Ishikawa (cell line): Measurements from ENCODE around the gene SIRPB1.

Source experiments
- CEBPB ChIP-seq: IDR thresholded peaks from 2 replicates; pipeline ENCODE4 v1.6.1; 2012
- EGR1 ChIP-seq: IDR thresholded peaks from 2 replicates; pipeline ENCODE4 v1.6.1; 2012
- FOXM1 ChIP-seq: IDR thresholded peaks from 2 replicates; pipeline ENCODE4 v1.6.1; 2012; ENCODE audit warnings: low read depth, borderline replicate concordance
- NFIC ChIP-seq: IDR thresholded peaks from 2 replicates; pipeline ENCODE4 v1.6.1; 2012
- RAD21 ChIP-seq: IDR thresholded peaks from 2 replicates; pipeline ENCODE4 v1.6.1; 2012; ENCODE audit warnings: low read depth
- REST ChIP-seq: IDR thresholded peaks from 2 replicates; pipeline ENCODE4 v1.6.1; 2012; ENCODE audit warnings: low read depth, mild to moderate bottlenecking
- TAF1 ChIP-seq: IDR thresholded peaks from 2 replicates; pipeline ENCODE4 v1.6.1; 2012; ENCODE audit warnings: low read depth, mild to moderate bottlenecking
- TCF12 ChIP-seq: IDR thresholded peaks from 2 replicates; pipeline ENCODE4 v1.6.1; 2012; ENCODE audit warnings: low read depth
- ZBTB7A ChIP-seq: IDR thresholded peaks from 2 replicates; pipeline ENCODE4 v1.6.1; 2012; ENCODE audit warnings: low read depth

DNA sequence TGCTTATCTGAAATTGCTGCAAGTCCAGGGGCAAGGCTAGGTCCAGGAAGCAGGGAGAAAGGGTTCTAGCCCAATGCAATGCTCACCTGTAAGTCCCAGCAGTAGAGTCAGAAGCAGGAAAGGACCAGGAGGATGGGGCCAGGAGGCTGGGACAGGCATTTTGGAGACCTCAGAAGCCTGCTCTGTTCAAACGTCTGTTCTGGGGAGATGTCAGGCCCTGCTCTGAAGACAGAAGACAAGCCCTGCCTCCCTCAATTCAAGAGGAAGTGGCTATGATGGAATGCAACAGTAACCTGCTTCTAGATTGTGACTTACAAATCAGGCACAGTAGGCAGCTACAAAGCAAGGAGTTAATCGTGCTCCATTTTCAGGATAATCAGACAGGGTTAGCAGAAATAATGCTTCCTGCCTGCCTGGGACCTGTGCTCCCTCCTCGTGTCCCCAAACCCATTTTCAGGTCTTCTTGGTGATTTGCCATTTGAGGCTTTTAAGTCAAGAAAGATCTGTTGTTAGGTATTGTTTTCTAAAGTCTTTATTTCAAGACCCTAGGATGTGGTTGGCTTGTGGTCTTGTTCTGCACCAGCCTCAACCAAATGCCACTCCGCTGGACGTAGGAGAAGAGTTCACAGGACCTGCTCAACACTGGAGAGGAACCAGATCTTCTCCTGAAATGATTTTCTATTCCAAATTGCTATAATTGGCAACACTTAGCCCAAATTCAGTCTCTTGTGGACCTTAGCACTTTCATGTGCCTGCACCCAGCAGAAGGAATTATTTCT is 37.9 kb upstream of the SIRPB1 start, which contains the start of gene SIRPG:
- TF ChIP-seq RAD21 = no peak
- TF ChIP-seq CEBPB = no peak
- no peak for TF ChIP-seq TAF1
- TF ChIP-seq REST = no peak
- TF ChIP-seq FOXM1 = no peak
- no peak for TF ChIP-seq NFIC
- TF ChIP-seq ZBTB7A = no peak
- no peak for TF ChIP-seq EGR1
- no peak for TF ChIP-seq TCF12
